ENCODE measurements around the gene GP1BB.

GRCh38 chr22:19709063-19709769 is 14.1 kb upstream of the GP1BB start:
- TF ChIP-seq, protein P1, sequence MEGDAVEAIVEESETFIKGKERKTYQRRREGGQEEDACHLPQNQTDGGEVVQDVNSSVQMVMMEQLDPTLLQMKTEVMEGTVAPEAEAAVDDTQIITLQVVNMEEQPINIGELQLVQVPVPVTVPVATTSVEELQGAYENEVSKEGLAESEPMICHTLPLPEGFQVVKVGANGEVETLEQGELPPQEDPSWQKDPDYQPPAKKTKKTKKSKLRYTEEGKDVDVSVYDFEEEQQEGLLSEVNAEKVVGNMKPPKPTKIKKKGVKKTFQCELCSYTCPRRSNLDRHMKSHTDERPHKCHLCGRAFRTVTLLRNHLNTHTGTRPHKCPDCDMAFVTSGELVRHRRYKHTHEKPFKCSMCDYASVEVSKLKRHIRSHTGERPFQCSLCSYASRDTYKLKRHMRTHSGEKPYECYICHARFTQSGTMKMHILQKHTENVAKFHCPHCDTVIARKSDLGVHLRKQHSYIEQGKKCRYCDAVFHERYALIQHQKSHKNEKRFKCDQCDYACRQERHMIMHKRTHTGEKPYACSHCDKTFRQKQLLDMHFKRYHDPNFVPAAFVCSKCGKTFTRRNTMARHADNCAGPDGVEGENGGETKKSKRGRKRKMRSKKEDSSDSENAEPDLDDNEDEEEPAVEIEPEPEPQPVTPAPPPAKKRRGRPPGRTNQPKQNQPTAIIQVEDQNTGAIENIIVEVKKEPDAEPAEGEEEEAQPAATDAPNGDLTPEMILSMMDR (IDR thresholded peaks at IDR 0.05; ENCODE audit: borderline replicate concordance, extremely low read depth, low read length, poor library complexity, severe bottlenecking): no peak
- TF ChIP-seq EZH2 (IDR thresholded peaks at IDR 0.05; ENCODE audit: borderline replicate concordance, low read depth, low read length, severe bottlenecking): no peak

Measured in DND-41 (cell line).